NCI-H128 (cell line): ENCODE results near the gene TMEM86A.

Experiments used
- DNase-seq: peaks from one replicate; lab custom pipeline; 2025; ENCODE audit not compliant: unreplicated experiment; lab: John Stamatoyannopoulos, UW

TMEM86A gene

DNA sequence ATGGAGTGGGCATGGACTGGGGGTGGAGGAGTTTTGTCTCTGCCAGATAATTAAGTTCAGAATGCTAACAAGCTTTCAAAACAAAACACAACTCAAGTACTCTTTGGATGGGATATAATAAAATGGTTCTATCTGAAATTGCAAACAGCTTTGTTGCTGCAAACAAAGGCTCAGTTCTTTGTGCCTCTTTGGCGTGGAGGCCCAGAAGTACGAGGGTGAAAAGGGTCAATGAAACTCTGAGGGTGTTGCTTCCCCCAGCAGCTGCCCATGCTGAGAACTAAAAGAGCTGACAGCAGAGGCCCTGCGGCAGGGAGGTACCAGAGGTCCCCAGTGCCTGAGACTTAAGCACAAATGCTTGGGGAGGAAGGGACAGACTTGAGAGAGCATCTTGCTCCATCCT, 53.9 kb downstream of the TMEM86A start:
- no peak for DNase-seq

DNA sequence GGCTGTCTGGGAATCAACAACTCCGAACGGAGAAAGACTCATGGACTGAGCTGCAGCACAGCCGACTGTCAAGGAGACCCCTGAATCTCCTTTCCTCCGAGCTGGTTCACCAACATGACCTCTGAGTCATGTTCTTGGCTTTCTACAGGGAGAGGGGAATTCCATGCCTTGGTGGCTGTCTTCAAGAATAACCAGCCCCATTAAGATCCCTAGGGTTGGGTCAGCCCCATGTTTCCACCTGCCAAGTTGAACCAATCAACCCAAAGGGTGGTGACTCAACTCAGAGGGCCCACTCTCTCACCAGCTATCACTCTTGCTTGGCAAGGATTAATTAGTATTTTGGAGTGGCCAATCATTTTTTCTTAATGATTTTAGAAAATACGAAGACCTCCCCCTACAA, 55.7 kb downstream of the TMEM86A start:
- DNase-seq: no peak
